ENCODE measurements around the gene FBXW5. TPM values are rescaled to one million over a fixed set of nuclear protein-coding genes. Genes with fewer than 3 reads are reported as not detected.

FBXW5 gene
- total and polyA plus RNA-seq, 8 donors, result 47.7 to 435 (median 120) TPM

DNA sequence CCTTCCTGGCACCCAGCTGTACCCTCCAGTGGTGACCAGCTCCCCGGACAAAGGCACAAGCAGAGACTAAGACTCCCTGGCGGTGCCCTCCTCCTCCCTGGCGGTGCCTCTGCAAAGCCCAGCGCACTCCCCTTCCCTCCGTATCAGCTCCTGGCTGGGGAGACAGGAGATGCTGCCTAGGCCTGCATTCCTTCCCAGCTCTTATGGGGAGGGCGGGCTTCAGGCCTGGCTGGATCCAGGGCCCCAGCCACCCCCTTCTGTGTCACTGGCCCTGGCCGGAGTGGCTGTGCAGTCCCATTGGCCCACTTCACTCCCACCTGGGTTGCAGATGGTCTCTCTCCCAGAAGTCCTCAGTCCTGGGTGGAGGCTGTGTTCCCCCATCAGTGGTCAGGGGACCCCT lies 13.9 kb upstream of the FBXW5 start:
- WGBS, 5 donors, result 86 to 97% (median 91%) methylated on average over 7 of the region's 7 CpGs
- intact Hi-C loops (cut with DNase I; ENCODE audit: low total_unique reads), result loop anchor here (10.0 kb wide), 1 partner anchor 66 kb away; the partner anchor contains the start of gene ABCA2
- Histone ChIP-seq H3K27ac (no peak overlapping the region), H3K4me3 (no peak overlapping the region), H3K9me3 (no peaks in the 10 kb centered on the region), H3K4me1 (peaks cover 9 to 16% (median 12%) of the 10 kb centered on the region in 4 donors), H3K27me3 (no peaks in the 10 kb centered on the region), H3K36me3 (no peaks in the 10 kb centered on the region)
- DNase-seq, result no peak
- TF ChIP-seq POLR2A (IDR thresholded peaks at IDR 0.05) (no peak), EP300 (IDR thresholded peaks at IDR 0.05) (no peak), POLR2AphosphoS5 (IDR thresholded peaks at IDR 0.05) (no peak)
- TF ChIP-seq, protein P1, sequence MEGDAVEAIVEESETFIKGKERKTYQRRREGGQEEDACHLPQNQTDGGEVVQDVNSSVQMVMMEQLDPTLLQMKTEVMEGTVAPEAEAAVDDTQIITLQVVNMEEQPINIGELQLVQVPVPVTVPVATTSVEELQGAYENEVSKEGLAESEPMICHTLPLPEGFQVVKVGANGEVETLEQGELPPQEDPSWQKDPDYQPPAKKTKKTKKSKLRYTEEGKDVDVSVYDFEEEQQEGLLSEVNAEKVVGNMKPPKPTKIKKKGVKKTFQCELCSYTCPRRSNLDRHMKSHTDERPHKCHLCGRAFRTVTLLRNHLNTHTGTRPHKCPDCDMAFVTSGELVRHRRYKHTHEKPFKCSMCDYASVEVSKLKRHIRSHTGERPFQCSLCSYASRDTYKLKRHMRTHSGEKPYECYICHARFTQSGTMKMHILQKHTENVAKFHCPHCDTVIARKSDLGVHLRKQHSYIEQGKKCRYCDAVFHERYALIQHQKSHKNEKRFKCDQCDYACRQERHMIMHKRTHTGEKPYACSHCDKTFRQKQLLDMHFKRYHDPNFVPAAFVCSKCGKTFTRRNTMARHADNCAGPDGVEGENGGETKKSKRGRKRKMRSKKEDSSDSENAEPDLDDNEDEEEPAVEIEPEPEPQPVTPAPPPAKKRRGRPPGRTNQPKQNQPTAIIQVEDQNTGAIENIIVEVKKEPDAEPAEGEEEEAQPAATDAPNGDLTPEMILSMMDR (IDR thresholded peaks at IDR 0.05), result no peak

DNA sequence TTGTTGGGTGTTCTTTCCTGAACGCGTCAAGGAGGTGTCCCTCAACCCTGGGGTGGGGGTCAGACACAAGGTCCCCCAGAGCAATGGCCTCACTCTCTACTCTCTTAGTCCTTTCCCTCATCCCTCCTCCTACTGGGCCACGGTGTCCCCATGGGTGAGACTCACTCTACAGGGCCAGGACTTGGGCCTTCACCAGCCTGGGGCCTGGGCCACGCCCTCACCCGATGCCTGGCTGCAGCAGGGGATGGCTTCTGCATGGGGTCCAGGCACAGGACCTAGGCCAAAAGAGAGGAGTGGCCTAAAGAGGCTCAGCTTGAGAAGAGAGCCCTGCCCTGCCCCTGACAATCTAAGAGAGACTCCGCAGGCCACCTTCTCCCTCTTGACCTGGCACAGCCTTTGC lies 13.4 kb upstream of the FBXW5 start:
- Histone ChIP-seq H3K27me3 (no peaks in the 10 kb centered on the region), H3K9me3 (no peaks in the 10 kb centered on the region), H3K27ac (no peak overlapping the region), H3K36me3 (no peaks in the 10 kb centered on the region), H3K4me3 (no peak overlapping the region), H3K4me1 (peaks cover 9 to 16% (median 12%) of the 10 kb centered on the region in 4 donors)
- intact Hi-C loops (cut with DNase I; ENCODE audit: low total_unique reads), result loop anchor here (10.0 kb wide), 1 partner anchor 67 kb away; the partner anchor contains the start of gene ABCA2
- no peak for DNase-seq
- TF ChIP-seq, protein P1 (IDR thresholded peaks at IDR 0.05), result no peak
- TF ChIP-seq EP300 (IDR thresholded peaks at IDR 0.05), result no peak
- no peak for TF ChIP-seq POLR2A (IDR thresholded peaks at IDR 0.05)
- no peak for TF ChIP-seq POLR2AphosphoS5 (IDR thresholded peaks at IDR 0.05)
- WGBS, 5 donors, result 86 to 94% (median 91%) methylated on average over 6 of the region's 6 CpGs

DNA sequence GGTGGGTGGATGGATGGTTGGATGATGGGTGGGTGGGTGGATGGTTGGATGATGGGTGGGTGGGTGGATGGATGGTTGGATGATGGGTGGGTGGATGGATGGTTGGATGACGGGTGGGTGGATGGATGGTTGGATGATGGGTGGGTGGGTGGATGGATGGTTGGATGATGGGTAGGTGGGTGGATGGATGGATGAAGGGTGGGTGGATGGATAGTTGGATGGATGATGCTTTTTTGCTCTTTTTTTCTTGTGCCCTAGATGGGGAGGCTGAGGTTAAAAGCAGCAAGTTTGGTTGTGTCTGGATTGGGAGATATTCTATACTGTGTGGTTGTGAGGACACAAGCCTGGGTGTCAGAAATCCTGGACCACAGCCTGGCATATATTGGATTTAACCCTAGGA lies 12.9 kb upstream of the FBXW5 start:
- H3K27me3 ChIP-seq, result no peaks in the 10 kb centered on the region
- no peaks in the 10 kb centered on the region for H3K36me3 ChIP-seq
- H3K9me3 ChIP-seq, result no peaks in the 10 kb centered on the region
- TF ChIP-seq, protein P1 (IDR thresholded peaks at IDR 0.05), result no peak
- TF ChIP-seq POLR2A (IDR thresholded peaks at IDR 0.05) (no peak), POLR2AphosphoS5 (IDR thresholded peaks at IDR 0.05) (no peak), EP300 (IDR thresholded peaks at IDR 0.05) (no peak)
- DNase-seq, result no peak
- 85 to 100% (median 92%) methylated on average over 1 of the region's 1 CpG for WGBS, 5 donors
- no peak overlapping the region for H3K4me3 ChIP-seq
- no peak overlapping the region for H3K27ac ChIP-seq
- intact Hi-C loops (cut with DNase I; ENCODE audit: low total_unique reads), result loop anchor here (10.0 kb wide), 1 partner anchor 67 kb away; the partner anchor contains the start of gene ABCA2
- peaks cover 9 to 17% (median 15%) of the 10 kb centered on the region in 4 donors for H3K4me1 ChIP-seq

DNA sequence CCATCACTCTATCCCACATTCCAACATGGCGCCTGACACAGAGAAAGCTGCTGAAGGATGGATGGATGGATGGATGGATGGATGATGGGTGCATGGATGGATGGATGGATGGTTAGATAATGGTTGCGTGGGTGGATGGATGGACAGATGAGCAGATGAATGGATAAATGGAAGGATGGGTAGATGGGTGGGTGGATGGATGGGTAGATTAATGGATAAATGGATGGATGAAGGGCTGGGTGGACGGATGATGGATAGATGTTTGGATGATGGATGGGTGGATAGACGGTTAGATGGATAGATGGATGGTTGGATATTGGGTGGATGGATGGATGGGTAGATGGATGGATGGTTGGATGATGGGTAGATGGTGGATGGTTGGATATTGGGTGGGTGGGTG lies 12.1 kb upstream of the FBXW5 start:
- Histone ChIP-seq H3K4me3 (no peak overlapping the region), H3K36me3 (no peaks in the 10 kb centered on the region), H3K9me3 (no peaks in the 10 kb centered on the region), H3K27me3 (no peaks in the 10 kb centered on the region), H3K27ac (no peak overlapping the region), H3K4me1 (peaks cover 6 to 21% (median 18%) of the 10 kb centered on the region in 4 donors)
- TF ChIP-seq, protein P1 (IDR thresholded peaks at IDR 0.05), result no peak
- TF ChIP-seq EP300 (IDR thresholded peaks at IDR 0.05) (no peak), POLR2A (IDR thresholded peaks at IDR 0.05) (no peak), POLR2AphosphoS5 (IDR thresholded peaks at IDR 0.05) (no peak)
- DNase-seq, result no peak
- 93 to 99% (median 96%) methylated on average over 4 of the region's 4 CpGs for WGBS, 5 donors
- intact Hi-C loops (cut with DNase I; ENCODE audit: low total_unique reads), result loop anchor here (10.0 kb wide), 1 partner anchor 68 kb away; the partner anchor contains the start of gene ABCA2

Data from stomach (tissue), 9 donors.